CD14-positive monocyte (primary cell): ENCODE measurements around the gene CHRDL2. TPM values are rescaled to one million over a fixed set of nuclear protein-coding genes. Genes with fewer than 3 reads are reported as not detected.

Experiments used
- DNase-seq, 3 donors: peaks; one replicate each; pipeline ENCODE4 v3.0.0-alpha.2; 2011 to 2022
- H2AFZ ChIP-seq: 2 replicates; pipeline ENCODE4 v1.6.0; 2012; ENCODE audit warnings: mild to moderate bottlenecking, low read depth, low read length, inconsistent platforms; ENCODE audit not compliant: insufficient read depth, poor library complexity, severe bottlenecking
- H3K27ac ChIP-seq, 2 donors: 1 replicate in 1 of 2; 2 replicates in 1 of 2; pipeline ENCODE4 v1.5.1; 2012 to 2013; ENCODE audit warnings: low read length in 2 of 2, control low read depth in 1 of 2, inconsistent platforms in 1 of 2, low read depth in 1 of 2, mild to moderate bottlenecking in 1 of 2
- H3K27me3 ChIP-seq, 2 donors: one replicate each; pipeline versions ENCODE4 v1.6.0 to v1.6.1; 2011 to 2013; ENCODE audit warnings: low read length in 2 of 2; ENCODE audit not compliant: control insufficient read depth in 2 of 2, insufficient read depth in 2 of 2
- H3K36me3 ChIP-seq, 2 donors: replicated peaks in 1 of 2; 1 replicate in 1 of 2; 2 replicates in 1 of 2; pipeline versions ENCODE4 v1.5.1 to v1.6.1; 2012 to 2013; ENCODE audit warnings: low read length in 2 of 2, control low read depth in 1 of 2, inconsistent platforms in 1 of 2, mild to moderate bottlenecking in 1 of 2; ENCODE audit not compliant: insufficient read depth in 2 of 2, control insufficient read depth in 1 of 2
- H3K4me1 ChIP-seq, 2 donors: 1 replicate in 1 of 2; 2 replicates in 1 of 2; pipeline versions ENCODE4 v1.5.1 to v1.6.1; 2012 to 2013; ENCODE audit warnings: low read length in 2 of 2, control low read depth in 1 of 2, inconsistent platforms in 1 of 2, mild to moderate bottlenecking in 1 of 2, moderate library complexity in 1 of 2; ENCODE audit not compliant: insufficient read depth in 2 of 2, control insufficient read depth in 1 of 2
- H3K4me2 ChIP-seq: replicated peaks from 2 replicates; pipeline ENCODE3; 2012; ENCODE audit warnings: low read length, moderate library complexity, mild to moderate bottlenecking; ENCODE audit not compliant: poor library complexity, severe bottlenecking; ENCODE audit errors: extremely low read depth
- H3K4me3 ChIP-seq, 3 experiments: fragments of 200-600 bp in 1 of 3; sonication (generic) in 1 of 3; replicated peaks in 1 of 3; 1 replicate in 2 of 3; 2 replicates in 1 of 3; pipeline ENCODE4 v1.5.1; 2011 to 2013; ENCODE audit warnings: low read length in 3 of 3, mild to moderate bottlenecking in 3 of 3, control low read depth in 2 of 3, low read depth in 2 of 3, inconsistent platforms in 1 of 3, moderate library complexity in 1 of 3
- H3K79me2 ChIP-seq: 2 replicates; pipeline ENCODE4 v1.6.0; 2012; ENCODE audit warnings: mild to moderate bottlenecking, control low read depth, inconsistent platforms, low read length, moderate library complexity; ENCODE audit not compliant: insufficient read depth
- H3K9ac ChIP-seq: 2 replicates; pipeline ENCODE4 v1.6.0; 2017; ENCODE audit warnings: low read length, mild to moderate bottlenecking; ENCODE audit not compliant: insufficient read depth, poor library complexity, severe bottlenecking
- H3K9me3 ChIP-seq, 2 donors: replicated peaks in 1 of 2; 1 replicate in 1 of 2; 2 replicates in 1 of 2; pipeline versions ENCODE4 v1.5.1 to v1.6.1; 2012 to 2013; ENCODE audit warnings: low read length in 2 of 2, control low read depth in 1 of 2; ENCODE audit not compliant: control insufficient read depth in 1 of 2, insufficient read depth in 1 of 2
- H4K20me1 ChIP-seq: 2 replicates; pipeline ENCODE4 v1.6.0; 2012; ENCODE audit warnings: mild to moderate bottlenecking, low read length, control low read depth, moderate library complexity; ENCODE audit not compliant: insufficient read depth
- H3K27ac Mint-ChIP-seq, 7 donors: one replicate each; pipeline ENCODE4 v1.8.0; 2020; ENCODE audit warnings: mild to moderate bottlenecking in 7 of 7, mixed read lengths in 7 of 7, moderate library complexity in 6 of 7, inconsistent platforms in 2 of 7
- H3K27me3 Mint-ChIP-seq, 3 donors: one replicate each; pipeline ENCODE4 v1.8.0; 2021 to 2022; ENCODE audit warnings: low read depth in 3 of 3, mild to moderate bottlenecking in 3 of 3, mixed read lengths in 3 of 3, moderate library complexity in 3 of 3, inconsistent platforms in 1 of 3
- H3K36me3 Mint-ChIP-seq, 2 donors: one replicate each; pipeline ENCODE4 v1.8.0; 2020; ENCODE audit warnings: mixed read lengths in 2 of 2, inconsistent platforms in 1 of 2, mild to moderate bottlenecking in 1 of 2
- H3K4me1 Mint-ChIP-seq: one replicate; pipeline ENCODE4 v1.8.0; 2020; ENCODE audit warnings: mild to moderate bottlenecking, mixed read lengths
- H3K4me3 Mint-ChIP-seq, 2 donors: one replicate each; pipeline ENCODE4 v1.8.0; 2020; ENCODE audit warnings: mild to moderate bottlenecking in 2 of 2, mixed read lengths in 2 of 2, moderate library complexity in 1 of 2
- H3K9me3 Mint-ChIP-seq, 7 donors: one replicate each; pipeline ENCODE4 v1.8.0; 2020 to 2022; ENCODE audit warnings: mixed read lengths in 7 of 7, mild to moderate bottlenecking in 6 of 7, moderate library complexity in 6 of 7, inconsistent platforms in 2 of 7
- WGBS: methylation state at CpG from one replicate; pipeline ENCODE4 v1.1.5; 2013; ENCODE audit warnings: missing lambda C conversion rate; ENCODE audit not compliant: insufficient coverage; 5-methylcytosine and 5-hydroxymethylcytosine counted together
- intact Hi-C, 2 donors: fragments of 100-400 bp; cut with micrococcal nuclease; formaldehyde crosslinking; loops; one replicate each; pipeline versions ENCODE4 v1.15.0 to v1.15.1; 2023
- polyA plus RNA-seq, 3 donors: library from polyadenylated mRNA; depleted of rRNA in 1 of 3; unstranded in 2 of 3; stranded (reverse) in 1 of 3; fragments of 300-500 nt in 2 of 3; fragments of >200 nt in 1 of 3; fragmentation: Illumina TruSeq in 2 of 3; gene quantifications; 1 replicate in 2 of 3; 2 replicates in 1 of 3; pipeline ENCODE4 v1.2.3, GENCODE V29; 2012 to 2021
- TF ChIP-seq, protein P1 (sequence below): fragments of 200-600 bp; IDR thresholded peaks from one replicate; pipeline ENCODE4 v1.8.0; 2022; ENCODE audit warnings: antibody characterized with exemption, mild to moderate bottlenecking

Gene CHRDL2
- polyA plus RNA-seq, 3 donors, result not detected

DNA sequence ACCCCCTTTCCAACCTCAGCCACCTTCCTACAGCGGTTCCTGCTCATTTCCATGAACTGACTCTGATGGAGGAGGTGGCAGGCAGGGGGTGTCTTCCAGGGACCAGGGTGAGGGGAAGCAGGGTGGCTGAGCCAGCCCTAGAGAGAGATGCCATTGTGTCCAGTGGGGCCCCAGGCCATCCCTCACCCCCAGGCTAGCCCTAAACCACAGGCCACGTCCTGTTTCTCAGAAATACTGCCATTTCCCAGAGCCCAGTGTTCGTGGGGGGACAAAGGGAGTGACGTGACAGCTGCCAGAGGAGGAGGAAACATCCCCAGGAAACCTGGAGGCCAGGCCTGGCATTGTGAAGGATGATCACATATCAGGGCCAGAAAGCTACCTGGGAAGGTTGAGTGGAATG, 39.5 kb downstream of the CHRDL2 start:
- no peak for DNase-seq
- Histone ChIP-seq H2AFZ (no peak overlapping the region), H3K27me3 (peaks cover 0 to 5% of the 10 kb centered on the region in 2 donors), H3K36me3 (no peaks in the 10 kb centered on the region), H4K20me1 (no peaks in the 10 kb centered on the region), H3K27ac (no peak overlapping the region), H3K4me2 (no peak overlapping the region), H3K4me3 (no peak overlapping the region), H3K4me1 (peaks cover 6 to 15% of the 10 kb centered on the region in 2 donors), H3K9ac (no peak overlapping the region), H3K9me3 (no peaks in the 10 kb centered on the region), H3K79me2 (no peaks in the 10 kb centered on the region)
- intact Hi-C loops, result no loop called here
- Mint-ChIP-seq H3K4me3 (no peak overlapping the region), H3K36me3 (no peaks in the 10 kb centered on the region), H3K4me1 (peaks cover 15% of the 10 kb centered on the region), H3K27ac (no peak overlapping the region), H3K27me3 (peaks cover 3 to 10% (median 9%) of the 10 kb centered on the region in 3 donors), H3K9me3 (no peaks in the 10 kb centered on the region)
- 37% methylated on average over 3 of the region's 4 CpGs for WGBS
- TF ChIP-seq, protein P1, sequence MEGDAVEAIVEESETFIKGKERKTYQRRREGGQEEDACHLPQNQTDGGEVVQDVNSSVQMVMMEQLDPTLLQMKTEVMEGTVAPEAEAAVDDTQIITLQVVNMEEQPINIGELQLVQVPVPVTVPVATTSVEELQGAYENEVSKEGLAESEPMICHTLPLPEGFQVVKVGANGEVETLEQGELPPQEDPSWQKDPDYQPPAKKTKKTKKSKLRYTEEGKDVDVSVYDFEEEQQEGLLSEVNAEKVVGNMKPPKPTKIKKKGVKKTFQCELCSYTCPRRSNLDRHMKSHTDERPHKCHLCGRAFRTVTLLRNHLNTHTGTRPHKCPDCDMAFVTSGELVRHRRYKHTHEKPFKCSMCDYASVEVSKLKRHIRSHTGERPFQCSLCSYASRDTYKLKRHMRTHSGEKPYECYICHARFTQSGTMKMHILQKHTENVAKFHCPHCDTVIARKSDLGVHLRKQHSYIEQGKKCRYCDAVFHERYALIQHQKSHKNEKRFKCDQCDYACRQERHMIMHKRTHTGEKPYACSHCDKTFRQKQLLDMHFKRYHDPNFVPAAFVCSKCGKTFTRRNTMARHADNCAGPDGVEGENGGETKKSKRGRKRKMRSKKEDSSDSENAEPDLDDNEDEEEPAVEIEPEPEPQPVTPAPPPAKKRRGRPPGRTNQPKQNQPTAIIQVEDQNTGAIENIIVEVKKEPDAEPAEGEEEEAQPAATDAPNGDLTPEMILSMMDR, result no peak

DNA sequence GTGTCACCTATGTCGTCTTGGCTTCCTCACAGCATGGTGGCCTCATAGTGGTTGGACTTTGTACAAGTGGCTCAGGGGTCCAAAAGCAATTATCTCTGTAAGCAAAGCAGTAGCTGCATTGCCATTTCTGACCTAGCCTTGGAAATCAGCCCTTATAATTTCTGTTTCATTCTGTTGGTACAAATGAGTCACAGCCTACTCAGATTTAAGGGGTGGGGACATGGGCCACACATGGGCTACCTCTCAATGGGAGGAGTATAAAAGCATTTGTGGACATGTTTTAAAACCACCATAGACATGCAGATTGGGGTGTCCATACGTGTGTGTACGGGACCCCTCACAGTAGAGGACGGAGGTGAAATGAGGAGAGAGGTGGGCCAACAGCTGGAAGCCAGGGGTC, 41.6 kb downstream of the CHRDL2 start:
- Mint-ChIP-seq H3K4me3 (no peak overlapping the region), H3K27me3 (peaks cover 1 to 4% (median 4%) of the 10 kb centered on the region in 3 donors), H3K4me1 (peaks cover 33% of the 10 kb centered on the region), H3K9me3 (no peaks in the 10 kb centered on the region), H3K36me3 (no peaks in the 10 kb centered on the region), H3K27ac (no peak overlapping the region)
- no peak overlapping the region for H3K4me3 ChIP-seq
- H3K79me2 ChIP-seq, result no peaks in the 10 kb centered on the region
- H3K27me3 ChIP-seq, result peaks cover 0 to 2% of the 10 kb centered on the region in 2 donors
- TF ChIP-seq, protein P1, result no peak
- H3K9ac ChIP-seq, result no peak overlapping the region
- intact Hi-C loops, result no loop called here
- no peaks in the 10 kb centered on the region for H3K36me3 ChIP-seq
- H3K4me2 ChIP-seq, result no peak overlapping the region
- H4K20me1 ChIP-seq, result no peaks in the 10 kb centered on the region
- no peaks in the 10 kb centered on the region for H3K9me3 ChIP-seq
- H2AFZ ChIP-seq, result no peak overlapping the region
- H3K27ac ChIP-seq, result no peak overlapping the region
- peaks cover 22 to 33% of the 10 kb centered on the region in 2 donors for H3K4me1 ChIP-seq
- DNase-seq, result no peak
- WGBS, result 100% methylated on average over 4 of the region's 4 CpGs
